Middle frontal gyrus (tissue), 1 donor: ENCODE data around the gene TMEM59L.

ENCODE experiments used
- DNase-seq: peaks from one replicate; pipeline ENCODE4 v3.0.0-alpha.2; 2015; ENCODE audit warnings: low spot score; ENCODE audit errors: extremely low spot score

The TMEM59L gene

DNA sequence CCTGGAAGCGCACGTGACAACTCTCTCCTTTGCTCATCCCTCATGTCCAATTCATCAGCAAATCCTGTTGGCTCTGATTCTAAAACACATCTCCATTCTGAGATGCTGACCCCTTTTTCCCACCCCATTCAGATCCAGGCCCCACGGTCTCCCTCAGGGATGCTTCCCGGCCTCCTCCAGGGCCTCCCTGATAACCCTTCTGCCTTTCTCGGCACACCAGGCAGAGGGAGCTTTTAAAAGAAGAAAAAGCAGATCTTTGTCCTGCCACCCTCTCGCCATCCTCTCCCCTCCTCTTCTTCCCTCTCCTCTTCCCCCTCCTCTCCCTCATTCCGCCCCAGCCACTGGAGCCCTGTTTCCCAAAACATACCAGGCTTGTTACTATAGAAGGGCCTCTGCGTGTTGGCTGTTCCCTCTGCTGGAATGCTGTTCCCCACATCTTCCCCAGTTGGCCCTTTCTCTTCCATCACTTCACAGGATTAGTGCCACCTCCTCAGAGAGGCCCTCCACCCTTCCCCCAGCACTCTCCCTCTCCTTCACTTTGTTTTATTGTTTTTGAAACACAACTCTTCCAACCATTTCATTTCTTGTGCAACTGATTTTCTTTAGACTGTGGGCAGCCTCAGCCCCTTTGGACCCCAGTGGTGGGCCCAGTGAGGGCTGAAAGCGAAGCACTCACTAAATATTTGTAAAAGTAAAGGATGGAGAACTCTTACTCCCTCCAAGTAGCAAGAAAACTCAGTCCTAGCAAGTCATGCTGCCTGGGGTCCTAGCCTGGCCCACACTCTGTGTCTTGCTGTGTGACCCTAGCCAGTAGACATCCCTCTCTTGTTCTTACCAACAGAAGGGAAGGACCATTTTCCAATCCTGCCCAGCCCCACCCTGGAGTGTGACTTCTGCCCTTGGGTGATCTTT lies 3.6 kb upstream of the TMEM59L start:
- no peak for DNase-seq

- DNase-seq = no peak
Observed at GRCh38 chr19:18609717-18610051, 3.0 kb upstream of the TMEM59L start.

- no peak for DNase-seq
Observed at GRCh38 chr19:18610245-18610555, 2.5 kb upstream of the TMEM59L start.

DNA sequence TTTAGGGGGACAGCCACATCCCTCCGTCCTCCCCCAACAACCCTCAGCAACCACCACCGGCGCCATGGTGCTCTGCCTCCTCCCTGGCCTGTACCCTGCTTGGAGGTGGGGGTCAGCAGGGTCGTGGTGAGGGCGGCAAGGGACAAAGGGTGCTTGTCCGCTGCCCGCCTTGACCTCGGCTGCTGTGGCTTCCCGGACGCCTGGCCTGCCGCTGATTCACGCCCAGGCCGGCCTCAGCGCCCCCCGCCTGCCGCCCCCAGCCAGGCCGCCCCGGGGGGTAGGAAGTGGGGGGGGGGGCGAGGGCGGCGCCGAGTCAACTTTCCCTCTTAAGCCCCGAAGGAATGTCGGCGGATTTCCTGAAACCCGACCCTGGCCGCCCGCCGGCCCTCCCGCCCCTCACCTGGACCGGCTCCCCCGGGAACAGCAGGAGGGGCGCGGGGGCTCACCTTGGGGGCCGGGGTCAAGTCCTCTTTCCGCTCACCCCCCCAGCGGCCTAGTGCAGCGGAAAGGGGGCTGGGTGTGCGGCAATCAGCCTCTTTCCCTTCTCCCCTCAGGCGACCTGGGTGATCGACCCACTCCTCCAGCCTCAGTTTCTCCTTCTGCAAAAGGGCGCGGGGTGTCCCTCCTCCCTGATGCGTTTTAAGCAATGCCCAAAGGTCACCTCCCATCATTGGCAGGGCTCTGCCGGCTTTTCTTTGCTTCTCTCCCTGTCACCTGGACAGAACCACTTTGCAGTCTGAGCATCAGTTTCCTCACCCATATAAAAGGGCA lies 1.9 kb upstream of the TMEM59L start:
- DNase-seq = no peak

- DNase-seq = no peak
Observed at GRCh38 chr19:18611327-18612050, 1.2 kb upstream of the TMEM59L start.

DNA sequence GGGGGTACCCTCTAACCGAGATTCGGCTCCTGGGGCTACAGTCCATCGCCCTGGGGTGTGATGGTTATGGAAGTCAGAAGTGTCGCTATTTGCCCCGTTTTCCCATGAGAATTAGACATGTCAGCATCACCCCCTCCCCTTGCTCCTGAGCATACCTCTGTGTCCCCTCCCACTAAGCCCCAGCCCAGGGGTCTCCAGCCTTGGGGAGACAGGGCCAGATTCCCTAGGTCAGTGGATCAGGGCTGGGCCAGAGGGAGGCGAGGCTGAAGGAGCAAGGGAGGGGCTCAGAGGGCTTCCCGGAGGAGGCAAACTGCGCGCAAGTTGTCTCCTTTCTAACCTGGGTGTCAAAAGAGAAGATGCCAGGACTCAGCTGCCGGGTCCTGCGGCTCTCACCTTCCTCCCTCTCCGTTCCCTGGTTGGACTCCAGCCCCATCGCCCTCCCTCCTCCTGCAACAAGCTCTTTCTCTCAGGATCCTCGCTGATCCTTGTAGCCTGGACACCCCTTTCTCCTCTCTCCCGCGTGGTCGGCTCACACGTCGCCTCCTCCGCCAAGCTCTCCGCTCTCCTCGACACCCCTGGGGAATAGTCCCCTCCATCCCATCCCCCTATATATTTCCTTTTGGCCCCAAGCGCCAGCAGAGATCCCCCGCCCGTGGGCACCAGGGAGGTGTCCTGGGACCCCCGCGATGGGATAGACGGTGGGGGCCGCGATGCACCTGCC lies 459 bp upstream of the TMEM59L start:
- DNase-seq = no peak

- no peak for DNase-seq
Observed at GRCh38 chr19:18613589-18614234, 1.0 kb downstream of the TMEM59L start.

DNA sequence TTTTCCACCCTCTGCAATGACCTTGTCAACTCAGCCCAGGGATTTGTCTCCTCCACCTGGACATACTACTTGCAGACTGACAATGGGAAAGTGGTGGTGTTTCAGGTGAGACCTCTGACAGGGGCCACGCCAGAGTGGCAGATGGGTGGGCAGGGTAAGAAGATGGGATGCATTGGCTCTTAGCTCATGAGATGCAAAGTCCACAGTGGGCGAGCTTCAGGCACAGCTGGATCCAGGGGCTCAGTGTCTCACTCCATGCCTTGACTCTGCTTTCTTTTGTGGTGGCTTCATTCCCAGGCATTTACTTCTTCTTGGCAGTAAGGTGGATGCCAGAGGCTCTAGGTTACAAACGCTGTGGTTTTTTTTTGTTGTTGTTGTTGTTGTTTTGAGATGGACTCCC lies 3.4 kb downstream of the TMEM59L start:
- no peak for DNase-seq

GRCh38 chr19:18617562-18617961 lies 4.9 kb downstream of the TMEM59L start:
- DNase-seq = no peak

GRCh38 chr19:18618236-18618635 lies 5.6 kb downstream of the TMEM59L start:
- no peak for DNase-seq

DNA sequence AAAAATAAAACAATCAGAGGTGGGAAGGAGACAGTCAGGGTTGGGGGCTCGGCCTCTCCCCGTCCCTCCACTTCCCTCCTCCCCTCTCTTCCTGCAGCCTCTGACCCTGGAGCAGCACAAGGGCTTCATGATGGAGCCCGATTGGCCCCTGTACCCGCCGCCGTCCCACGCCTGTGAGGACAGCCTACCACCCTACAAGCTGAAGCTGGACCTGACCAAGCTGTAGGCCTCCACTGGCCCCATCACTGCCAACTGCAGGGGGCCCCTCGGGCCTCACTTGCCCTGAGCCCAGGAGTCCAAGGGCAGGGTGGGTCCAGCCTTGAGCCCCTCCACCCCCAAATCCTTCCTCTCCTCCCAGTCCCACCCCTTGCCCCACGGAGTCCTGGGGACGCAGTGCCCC lies 7.6 kb downstream of the TMEM59L start:
- no peak for DNase-seq

- DNase-seq = no peak
Observed at GRCh38 chr19:18620902-18621301, 8.2 kb downstream of the TMEM59L start.

- DNase-seq = no peak
Observed at GRCh38 chr19:18626906-18627305, 14.2 kb downstream of the TMEM59L start.

DNA sequence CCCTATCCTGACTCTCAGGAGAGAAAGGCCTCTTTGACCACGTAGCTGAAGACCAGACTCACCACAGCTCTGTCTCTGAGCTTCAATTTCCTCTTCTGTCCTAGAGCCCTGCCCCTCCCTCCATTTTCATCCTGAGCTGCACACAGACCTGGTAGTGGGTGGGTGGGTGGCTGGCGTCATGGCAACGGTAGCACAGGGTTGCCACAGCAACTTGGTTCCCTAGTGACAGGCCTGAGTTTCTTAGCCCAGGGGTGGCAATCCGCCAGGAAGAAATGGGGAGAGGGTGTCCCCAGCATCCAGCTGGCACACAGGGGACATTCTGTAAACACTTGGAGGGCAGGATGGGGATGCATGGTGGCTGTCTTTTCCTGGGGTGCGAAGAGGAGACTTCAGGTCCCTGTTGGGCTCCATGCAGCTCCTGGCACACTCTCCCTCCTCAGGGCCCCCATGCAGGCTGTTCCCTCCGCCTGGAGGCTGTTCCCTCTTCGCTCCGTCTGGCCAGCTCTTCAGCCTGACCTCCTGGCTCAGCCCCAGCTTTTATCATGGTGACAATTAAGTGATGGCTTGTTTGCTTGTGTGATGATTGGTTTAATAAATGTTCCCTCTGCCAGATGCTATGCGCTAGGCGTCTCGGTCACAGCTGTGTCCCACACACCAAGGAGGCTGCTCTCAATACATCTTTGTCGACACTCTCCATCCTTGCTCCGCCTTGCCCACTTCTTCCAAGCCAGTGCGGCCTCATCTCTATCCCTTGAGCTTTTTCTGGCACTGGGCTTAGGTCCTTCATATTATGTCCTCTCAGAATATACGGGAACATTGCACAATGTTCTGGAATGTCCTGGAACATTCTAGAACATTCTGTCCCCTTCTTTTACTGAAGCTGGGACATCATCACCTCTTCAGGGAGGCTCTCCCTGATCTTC lies 16.8 kb downstream of the TMEM59L start:
- no peak for DNase-seq

GRCh38 chr19:18633321-18633720 lies 20.7 kb downstream of the TMEM59L start:
- DNase-seq = no peak

DNA sequence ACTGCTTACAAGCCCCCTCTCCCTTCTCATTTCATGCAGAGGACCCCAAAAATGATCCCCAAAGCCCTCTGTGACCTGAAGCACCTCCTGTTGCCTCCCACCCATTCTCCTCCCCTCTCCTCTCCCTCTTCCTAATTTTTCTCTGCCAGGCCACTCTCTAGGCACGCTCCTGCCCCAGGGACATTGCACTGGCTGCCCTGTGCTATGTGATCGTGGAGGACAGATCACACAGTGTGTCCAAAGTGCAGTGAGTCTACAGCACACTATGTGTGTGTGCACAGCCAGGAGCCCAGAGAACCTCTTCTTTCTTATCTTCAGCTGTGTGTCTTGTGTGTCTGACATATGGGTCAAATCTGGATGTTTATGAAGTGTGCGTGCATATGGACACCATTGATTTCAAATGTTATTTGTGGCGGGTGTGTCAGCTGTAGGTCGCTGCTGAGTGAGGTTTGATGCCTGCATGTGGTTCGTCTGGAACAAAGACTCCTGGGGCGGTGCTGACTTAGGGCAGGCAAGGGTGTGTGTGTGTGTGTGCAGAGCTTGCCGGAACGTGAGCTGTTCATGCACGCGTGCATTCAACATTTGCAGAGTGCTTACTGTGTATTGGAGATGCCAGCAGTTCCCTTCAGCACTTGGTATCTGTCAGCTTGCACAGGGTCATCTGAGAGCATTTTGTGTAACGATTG lies 22.1 kb downstream of the TMEM59L start:
- DNase-seq = no peak

GRCh38 chr19:18635831-18636182 lies 23.1 kb downstream of the TMEM59L start:
- DNase-seq = no peak

GRCh38 chr19:18636183-18636968 lies 23.7 kb downstream of the TMEM59L start:
- DNase-seq = peak; percentile 88
